HepG2 (cell line): Measurements from ENCODE around the gene TULP4. TPM values are rescaled to one million over a fixed set of nuclear protein-coding genes. Genes with fewer than 3 reads are reported as not detected.
A peak's percentile ranks its signal among the peaks of the same experiment; 100 is the strongest.

ENCODE experiments used
- GATA4 ChIP-seq: sonication (generic); IDR thresholded peaks from 2 replicates; pipeline ENCODE4 v1.6.1; 2016; ENCODE audit warnings: antibody characterized with exemption, low read depth, borderline replicate concordance
- IRF9 ChIP-seq: sonication (generic); formaldehyde crosslinking; IDR thresholded peaks from 2 replicates; pipeline ENCODE4 v1.8.0; 2022; ENCODE audit warnings: missing genetic modification reagents, mild to moderate bottlenecking, borderline replicate concordance
- ISX ChIP-seq: sonication (generic); formaldehyde crosslinking; conservative IDR thresholded peaks from 2 replicates; pipeline ENCODE4 v1.5.0; 2020; ENCODE audit warnings: missing genetic modification reagents
- KDM6A ChIP-seq: IDR thresholded peaks from 2 replicates; pipeline ENCODE4 v1.6.1; 2016; ENCODE audit warnings: low read depth
- MYC ChIP-seq: sonication (generic); formaldehyde crosslinking; IDR thresholded peaks from 2 replicates; pipeline ENCODE4 v1.9.0; 2021; ENCODE audit warnings: missing genetic modification reagents, borderline replicate concordance
- MYNN ChIP-seq: sonication (generic); formaldehyde crosslinking; IDR thresholded peaks from 2 replicates; pipeline ENCODE4 v1.4.0; 2020; ENCODE audit warnings: mild to moderate bottlenecking, low read depth, missing genetic modification reagents
- NBN ChIP-seq: fragments of 450-650 bp; conservative IDR thresholded peaks from 2 replicates; pipeline ENCODE4 v1.6.1; 2017
- NFE2 ChIP-seq: sonication (generic); formaldehyde crosslinking; IDR thresholded peaks from 2 replicates; pipeline ENCODE4 v1.4.0; 2020; ENCODE audit warnings: missing genetic modification reagents
- RNF2 ChIP-seq: fragments of 450-650 bp; conservative IDR thresholded peaks from 2 replicates; pipeline ENCODE4 v1.6.1; 2016; ENCODE audit warnings: low read depth
- SMARCE1 ChIP-seq: fragments of 450-650 bp; IDR thresholded peaks from 2 replicates; pipeline ENCODE4 v1.6.1; 2017; ENCODE audit warnings: borderline replicate concordance
- THYN1 ChIP-seq: sonication (generic); formaldehyde crosslinking; IDR thresholded peaks from 2 replicates; pipeline ENCODE4 v1.8.1; 2023; ENCODE audit warnings: low read depth, mild to moderate bottlenecking, moderate library complexity, missing genetic modification reagents, borderline replicate concordance
- ZFY ChIP-seq: sonication (generic); formaldehyde crosslinking; IDR thresholded peaks from 2 replicates; pipeline ENCODE4 v1.4.0; 2020; ENCODE audit warnings: missing genetic modification reagents
- ZHX2 ChIP-seq, 2 experiments: sonication (generic) in 1 of 2; formaldehyde crosslinking in 1 of 2; IDR thresholded peaks; 2 replicates each; pipeline versions ENCODE4 v1.6.1 to v1.9.0; 2014 to 2022; ENCODE audit warnings: antibody characterized with exemption in 1 of 2, borderline replicate concordance in 1 of 2, inconsistent platforms in 1 of 2, low read depth in 1 of 2, missing genetic modification reagents in 1 of 2
- ZNF280D ChIP-seq: sonication (generic); formaldehyde crosslinking; IDR thresholded peaks from 2 replicates; pipeline ENCODE4 v1.5.1; 2020; ENCODE audit warnings: mild to moderate bottlenecking, missing genetic modification reagents
- ZNF282 ChIP-seq: fragments of 450-650 bp; IDR thresholded peaks from 2 replicates; pipeline ENCODE4 v1.6.1; 2018; ENCODE audit not compliant: partially characterized antibody
- ZNF331 ChIP-seq: sonication (generic); formaldehyde crosslinking; IDR thresholded peaks from 2 replicates; pipeline ENCODE4 v1.4.0; 2020; ENCODE audit warnings: missing genetic modification reagents
- ZNF354B ChIP-seq: sonication (generic); formaldehyde crosslinking; IDR thresholded peaks from 2 replicates; pipeline ENCODE4 v1.8.0; 2022; ENCODE audit warnings: mild to moderate bottlenecking, missing genetic modification reagents
- ZNF367 ChIP-seq: sonication (generic); formaldehyde crosslinking; IDR thresholded peaks from 2 replicates; pipeline ENCODE4 v1.4.0; 2020; ENCODE audit warnings: missing genetic modification reagents, borderline replicate concordance
- ZNF382 ChIP-seq: sonication (generic); formaldehyde crosslinking; IDR thresholded peaks from 2 replicates; pipeline ENCODE4 v1.5.0; 2020; ENCODE audit warnings: missing genetic modification reagents, mild to moderate bottlenecking, borderline replicate concordance
- ZZZ3 ChIP-seq: sonication (generic); formaldehyde crosslinking; IDR thresholded peaks from 2 replicates; pipeline ENCODE4 v1.4.0; 2020; ENCODE audit warnings: missing genetic modification reagents, mild to moderate bottlenecking, borderline replicate concordance
- polyA plus RNA-seq, 8 experiments: library from polyadenylated mRNA; depleted of rRNA in 3 of 8; stranded (reverse) in 7 of 8; unstranded in 1 of 8; fragments of >200 nt; fragmentation: Illumina TruSeq in 4 of 8; extraction: Trizol in 4 of 8; gene quantifications; 2 replicates each; pipeline versions ENCODE4 v1.2.1 to v1.2.3, GENCODE V29; 2011 to 2016; ENCODE audit warnings: low read depth in 4 of 8, missing spikeins in 1 of 8, mixed read lengths in 1 of 8; ENCODE audit not compliant: insufficient read depth in 1 of 8
- total RNA-seq, 5 experiments: library from RNA; depleted of rRNA; stranded (reverse); fragments of >200 nt; fragmentation: Illumina TruSeq; extraction: Trizol; gene quantifications; 2 replicates each; pipeline ENCODE4 v1.2.3, GENCODE V29; 2016; ENCODE audit warnings: low read depth in 1 of 5

Gene TULP4
- total and polyA plus RNA-seq, 2 of the 13 experiments (the other 11 are each of a cell fraction or from before 2014, with no cell fraction given): 21.1 to 122 TPM

GRCh38 chr6:158536084-158536890, 224.0 kb downstream of the TULP4 start (continued):
- TF ChIP-seq MYC (CRISPR knock-in tag): peak; percentile 71; the same call in 1 of the 2 replicates
- 0 out of 2 replicates have a peak, but pooled peaks have one; percentile 28 for TF ChIP-seq RNF2
- TF ChIP-seq NBN: no peak
- peak; percentile 96 for TF ChIP-seq IRF9 (CRISPR knock-in tag)
- peak; percentile 98 for TF ChIP-seq ZNF354B (CRISPR knock-in tag)
- TF ChIP-seq ZNF282: no peak
- peak; percentile 65 for TF ChIP-seq ZNF280D
- TF ChIP-seq ZZZ3 (CRISPR knock-in tag): peak; percentile 68; the same call in 1 of the 2 replicates
- peak; percentile 98 for TF ChIP-seq ISX
- peak; percentile 96 for TF ChIP-seq ZNF331 (CRISPR knock-in tag)
- TF ChIP-seq ZHX2 (IDR thresholded peaks at IDR 0.05; ENCODE audit: low read depth): 0 out of 2 replicates have a peak, but pooled peaks have one; percentile 20
- TF ChIP-seq ZHX2 (CRISPR knock-in tag; IDR thresholded peaks at IDR 0.05; ENCODE audit: borderline replicate concordance): peak; percentile 98
- TF ChIP-seq NFE2 (CRISPR knock-in tag): no peak
- peak; percentile 52 for TF ChIP-seq ZFY
- no peak for TF ChIP-seq GATA4
- TF ChIP-seq ZNF382 (CRISPR knock-in tag): no peak
- TF ChIP-seq MYNN: peak; percentile 98
- TF ChIP-seq ZNF367 (CRISPR knock-in tag): peak; percentile 97
- TF ChIP-seq THYN1 (CRISPR knock-in tag): peak; percentile 95; the same call in 1 of the 2 replicates
- TF ChIP-seq KDM6A (CRISPR knock-in tag): no peak
- TF ChIP-seq SMARCE1: no peak
